ENCODE results near the gene EVPL. TPM values are rescaled to one million over a fixed set of nuclear protein-coding genes. Genes with fewer than 3 reads are reported as not detected.

EVPL gene
- total and polyA plus RNA-seq, 2 of the 13 experiments (the other 11 are each of a cell fraction or from before 2014, with no cell fraction given): 2.1 to 8.2 TPM

- peak; percentile 58; the same call in 1 of the 3 replicates for TF ChIP-seq MXI1 (IDR thresholded peaks at IDR 0.05; ENCODE audit: borderline replicate concordance, low read depth, low read length)
- no peak for TF ChIP-seq ZNF280B (CRISPR knock-in tag; IDR thresholded peaks at IDR 0.05; ENCODE audit: borderline replicate concordance)
- TF ChIP-seq ZNF687 (CRISPR knock-in tag; IDR thresholded peaks at IDR 0.05): peak; percentile 77
- peak; percentile 74 for TF ChIP-seq SALL1 (CRISPR knock-in tag; IDR thresholded peaks at IDR 0.05)
- 0 out of 2 replicates have a peak, but pooled peaks have one; percentile 7 for TF ChIP-seq AFF4 (CRISPR knock-in tag; IDR thresholded peaks at IDR 0.05)
- TF ChIP-seq ZNF567 (CRISPR knock-in tag; IDR thresholded peaks at IDR 0.05; ENCODE audit: borderline replicate concordance): no peak
- peak; percentile 66 for TF ChIP-seq PAXIP1 (CRISPR knock-in tag; conservative IDR thresholded peaks at IDR 0.05)
- no peak for TF ChIP-seq FOXO4 (CRISPR knock-in tag; conservative IDR thresholded peaks at IDR 0.05)
- no peak for TF ChIP-seq BORCS8-MEF2B (CRISPR knock-in tag; IDR thresholded peaks at IDR 0.05)
- TF ChIP-seq ZBTB38 (CRISPR knock-in tag; IDR thresholded peaks at IDR 0.05): peak; percentile 64
- TF ChIP-seq MEF2D (CRISPR knock-in tag; IDR thresholded peaks at IDR 0.05): peak; percentile 87
Measured at GRCh38 chr17:75998327-75998795, 28.7 kb downstream of the EVPL start (continued).

Measured in HepG2 (cell line).